GM13977 (cell line): ENCODE results near the gene LRRC42.

Source experiments
- DNase-seq: peaks from one replicate; pipeline ENCODE4 v3.0.0; 2012; ENCODE audit warnings: low spot score
- CTCF ChIP-seq: IDR thresholded peaks from 2 replicates; pipeline ENCODE4 v1.5.1; 2012; ENCODE audit warnings: mild to moderate bottlenecking, control low read depth; ENCODE audit not compliant: insufficient read depth; ENCODE audit errors: extremely low read depth, missing control alignments
- in situ Hi-C: fragments of 300-500 bp; cut with MboI; formaldehyde crosslinking; loops from one replicate; pipeline ENCODE4 v1.12.0; 2022; ENCODE audit warnings: low sequenced_read_pairs, low pct_unique_long_range_greater_than_20kb, mixed read lengths, inconsistent platforms; ENCODE audit not compliant: unreplicated experiment

The LRRC42 gene, protein sequence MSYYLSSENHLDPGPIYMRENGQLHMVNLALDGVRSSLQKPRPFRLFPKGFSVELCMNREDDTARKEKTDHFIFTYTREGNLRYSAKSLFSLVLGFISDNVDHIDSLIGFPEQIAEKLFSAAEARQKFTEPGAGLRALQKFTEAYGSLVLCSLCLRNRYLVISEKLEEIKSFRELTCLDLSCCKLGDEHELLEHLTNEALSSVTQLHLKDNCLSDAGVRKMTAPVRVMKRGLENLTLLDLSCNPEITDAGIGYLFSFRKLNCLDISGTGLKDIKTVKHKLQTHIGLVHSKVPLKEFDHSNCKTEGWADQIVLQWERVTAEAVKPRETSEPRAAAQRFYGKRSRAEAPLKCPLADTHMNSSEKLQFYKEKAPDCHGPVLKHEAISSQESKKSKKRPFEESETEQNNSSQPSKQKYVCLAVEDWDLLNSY

DNA sequence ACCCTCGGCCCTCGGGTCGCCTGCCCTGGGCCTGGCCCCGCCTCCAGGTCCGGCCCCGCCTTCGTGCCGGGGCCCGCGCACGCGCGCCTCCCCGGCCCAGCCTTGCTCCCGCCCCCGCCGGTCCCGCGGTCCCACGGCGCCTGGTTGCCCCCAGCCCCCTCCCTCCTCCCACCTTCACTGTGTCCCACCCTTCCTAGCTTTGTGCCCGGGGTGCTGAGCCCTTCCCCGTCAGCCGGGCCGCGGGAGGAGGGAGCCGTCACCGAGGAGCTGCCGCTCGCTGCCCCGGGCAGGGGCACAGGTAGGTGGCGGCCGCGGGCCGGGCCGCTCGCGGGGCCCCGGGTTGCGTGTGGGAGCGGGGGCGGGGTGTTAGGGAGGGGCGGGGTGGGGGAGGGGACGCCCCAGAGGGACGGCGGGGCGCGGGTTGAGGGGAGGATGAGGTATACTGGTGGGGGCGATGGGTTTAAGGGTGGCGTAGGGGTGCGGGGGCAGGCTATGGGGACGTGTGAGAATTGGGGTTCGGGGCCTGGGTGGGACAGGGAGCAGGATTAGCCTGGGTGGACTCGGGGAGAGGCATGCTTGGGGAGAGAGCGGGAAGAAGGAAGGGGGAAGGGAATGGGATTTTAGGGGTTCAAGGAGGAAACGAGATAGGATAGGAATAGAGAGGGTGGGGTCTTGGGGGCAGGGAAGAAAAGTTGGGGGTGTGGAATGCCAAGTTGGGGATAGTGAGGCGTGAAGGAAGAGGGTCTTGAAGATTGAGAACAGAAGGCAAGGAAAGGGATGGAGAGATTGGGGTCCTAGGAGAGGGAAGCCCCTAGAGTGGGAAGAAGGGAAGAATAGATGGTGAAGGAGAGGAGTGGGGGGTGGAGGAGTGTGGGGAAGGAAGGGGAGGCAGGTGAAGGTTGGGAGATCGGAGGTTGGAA lies at the start of gene LRRC42:
Gene LRRC42 (plus strand): TSS at position 99 of the 920 bp plus-strand sequence. CDS start 5,650 bp downstream, outside the sequence.
- in situ Hi-C loops, result no loop called here
- peak; percentile 46 for TF ChIP-seq CTCF
- peak; percentile 98 for DNase-seq

- in situ Hi-C loops, result no loop called here
- no peak for DNase-seq
- no peak for TF ChIP-seq CTCF
Measured at GRCh38 chr1:53896635-53897229, 49.4 kb upstream of the LRRC42 start.

- in situ Hi-C loops, result no loop called here
- no peak for DNase-seq
- TF ChIP-seq CTCF, result no peak
Measured at GRCh38 chr1:53899206-53899628, 46.9 kb upstream of the LRRC42 start.

- in situ Hi-C loops, result no loop called here
- no peak for TF ChIP-seq CTCF
- DNase-seq, result no peak
Measured at GRCh38 chr1:53899708-53900107, 46.4 kb upstream of the LRRC42 start.

- no peak for DNase-seq
- in situ Hi-C loops, result no loop called here
- TF ChIP-seq CTCF, result no peak
Measured at GRCh38 chr1:53902235-53903138, 43.7 kb upstream of the LRRC42 start.

GRCh38 chr1:53905509-53905908 lies 40.6 kb upstream of the LRRC42 start:
- no peak for DNase-seq
- in situ Hi-C loops, result no loop called here
- no peak for TF ChIP-seq CTCF
